WERI-Rb-1 (cell line): Measurements from ENCODE around the gene ATP2C1.

ENCODE experiments used
- DNase-seq: peaks from one replicate; pipeline ENCODE4 v3.0.0-alpha.2; 2020
- H3K27ac ChIP-seq: fragments of 250-450 bp; sonication (Bioruptor Pico); 2 replicates; pipeline ENCODE4 v1.5.1; 2020; ENCODE audit warnings: mild to moderate bottlenecking, moderate library complexity
- H3K27me3 ChIP-seq: fragments of 250-450 bp; sonication (Bioruptor Pico); 2 replicates; pipeline ENCODE4 v1.5.1; 2021; ENCODE audit warnings: mild to moderate bottlenecking, low read depth, moderate library complexity; ENCODE audit not compliant: insufficient read depth, severe bottlenecking
- H3K36me3 ChIP-seq: fragments of 250-450 bp; sonication (Bioruptor Pico); 2 replicates; pipeline ENCODE4 v1.5.1; 2020; ENCODE audit warnings: mild to moderate bottlenecking, moderate library complexity
- H3K4me3 ChIP-seq: 2 replicates; pipeline ENCODE4 v1.5.1; 2011; ENCODE audit warnings: low read depth, mild to moderate bottlenecking, control low read depth, low read length
- H3K9me3 ChIP-seq: fragments of 250-450 bp; sonication (Bioruptor Pico); 2 replicates; pipeline ENCODE4 v1.5.1; 2021; ENCODE audit warnings: mild to moderate bottlenecking, moderate library complexity; ENCODE audit not compliant: severe bottlenecking
- CTCF ChIP-seq: IDR thresholded peaks from 2 replicates; pipeline ENCODE4 v1.5.1; 2011; ENCODE audit warnings: low read depth, mild to moderate bottlenecking, control low read depth, inconsistent platforms, low read length

Gene ATP2C1

DNA sequence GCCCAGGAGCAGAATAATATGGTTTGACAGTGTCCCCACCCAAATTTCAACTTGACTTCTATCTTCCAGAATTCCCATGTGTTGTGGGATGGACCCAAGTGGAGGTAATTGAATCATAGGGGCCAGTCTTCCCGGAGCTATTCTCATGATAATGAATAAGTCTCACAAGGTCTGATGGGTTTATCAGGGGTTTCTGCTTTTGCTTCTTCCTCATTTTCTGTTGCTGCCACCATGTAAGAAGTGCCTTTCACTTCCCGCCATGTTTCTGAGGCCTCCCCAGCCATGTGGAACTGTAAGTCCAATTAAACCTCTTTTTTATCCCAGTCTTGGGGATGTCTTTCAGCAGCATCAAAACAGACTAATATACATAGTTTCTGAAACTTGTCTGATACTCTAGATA, 28.4 kb upstream of the ATP2C1 start:
- Histone ChIP-seq H3K27me3 (no peaks in the 10 kb centered on the region), H3K36me3 (no peaks in the 10 kb centered on the region), H3K9me3 (no peaks in the 10 kb centered on the region), H3K27ac (no peak overlapping the region), H3K4me3 (no peak overlapping the region)
- no peak for DNase-seq
- TF ChIP-seq CTCF, result no peak

DNA sequence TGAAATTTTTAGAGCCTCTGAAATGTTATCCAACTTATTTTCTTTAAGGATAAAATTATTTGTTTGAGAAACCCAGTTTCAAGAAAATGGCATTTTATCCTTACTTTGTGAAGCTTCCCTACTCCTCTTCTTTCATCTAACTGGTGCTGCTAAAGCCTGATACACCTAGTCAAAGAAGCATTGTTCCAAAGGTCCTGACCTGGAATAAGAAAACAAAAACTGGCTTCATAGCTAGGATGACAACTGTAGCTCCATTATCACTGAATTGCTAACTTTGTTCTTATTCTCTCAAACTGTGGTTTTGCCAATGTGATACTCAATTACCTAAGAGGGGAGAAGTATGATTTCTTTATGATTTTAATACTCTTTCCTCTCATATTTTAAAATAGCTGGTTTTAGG, 27.6 kb upstream of the ATP2C1 start:
- no peak for DNase-seq

DNA sequence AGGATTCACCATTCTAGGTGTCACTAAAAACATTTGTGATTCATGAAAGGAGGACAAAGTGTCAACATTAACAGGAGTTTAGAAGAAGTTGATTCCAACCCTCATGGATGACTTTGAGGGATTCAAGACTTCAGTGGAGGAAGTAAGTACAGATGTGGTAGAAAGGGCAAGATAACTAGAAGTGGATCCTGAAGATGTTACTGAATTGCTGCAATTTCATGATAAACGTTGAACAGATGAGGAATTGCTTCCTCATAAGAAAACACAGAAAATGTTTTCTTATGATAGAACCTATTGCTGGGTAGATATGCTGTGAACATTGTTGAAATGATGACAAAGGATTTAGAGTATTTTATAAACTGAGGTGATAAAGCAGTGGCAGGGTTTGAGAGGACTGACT, 23.5 kb upstream of the ATP2C1 start:
- no peak for TF ChIP-seq CTCF
- no peak for DNase-seq
- Histone ChIP-seq H3K27ac (no peak overlapping the region), H3K36me3 (no peaks in the 10 kb centered on the region), H3K9me3 (no peaks in the 10 kb centered on the region), H3K4me3 (no peak overlapping the region), H3K27me3 (no peaks in the 10 kb centered on the region)

More for the DNA sequence above, 27.6 kb upstream of the ATP2C1 start:
- Histone ChIP-seq H3K9me3 (no peaks in the 10 kb centered on the region), H3K27me3 (no peaks in the 10 kb centered on the region), H3K27ac (no peak overlapping the region), H3K36me3 (no peaks in the 10 kb centered on the region), H3K4me3 (no peak overlapping the region)
- no peak for TF ChIP-seq CTCF

DNA sequence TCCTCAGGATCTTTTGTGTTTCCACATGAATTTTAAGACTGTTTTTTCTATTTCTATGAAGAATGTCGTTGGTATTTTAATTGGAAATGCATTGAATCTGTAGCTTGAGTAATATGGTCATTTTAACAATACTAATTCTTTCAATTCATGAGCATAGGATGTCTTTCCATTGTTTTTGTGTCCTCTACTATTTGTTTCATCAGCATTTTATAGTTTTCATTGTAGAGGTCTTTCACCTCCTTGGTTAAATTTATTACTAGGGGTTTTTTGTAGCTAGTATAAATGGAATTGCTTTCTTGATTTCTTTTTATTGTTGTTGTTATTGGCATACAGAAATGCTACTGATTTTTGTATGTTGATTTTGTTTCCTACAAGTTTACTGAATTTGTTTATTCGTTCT, 17.3 kb upstream of the ATP2C1 start:
- Histone ChIP-seq H3K27ac (no peak overlapping the region), H3K4me3 (no peak overlapping the region), H3K36me3 (no peaks in the 10 kb centered on the region), H3K9me3 (peaks cover 3% of the 10 kb centered on the region), H3K27me3 (no peaks in the 10 kb centered on the region)
- DNase-seq, result no peak
- no peak for TF ChIP-seq CTCF

- no peaks in the 10 kb centered on the region for H3K27me3 ChIP-seq
Measured at GRCh38 chr3:130878464-130878863, 15.4 kb upstream of the ATP2C1 start.

More at GRCh38 chr3:130878464-130878863, 15.4 kb upstream of the ATP2C1 start:
- H3K27ac ChIP-seq, result no peak overlapping the region
- DNase-seq, result no peak
- TF ChIP-seq CTCF, result no peak
- H3K4me3 ChIP-seq, result no peak overlapping the region
- no peaks in the 10 kb centered on the region for H3K36me3 ChIP-seq
- peaks cover 3% of the 10 kb centered on the region for H3K9me3 ChIP-seq
